HEK293T (cell line): Measurements from ENCODE around the gene CNOT11.

ENCODE experiments used
- ARNT ChIP-seq: fragments of 450-650 bp; IDR thresholded peaks from 2 replicates; pipeline ENCODE4 v1.6.1; 2017; ENCODE audit warnings: mild to moderate bottlenecking
- LEF1 ChIP-seq: fragments of 450-650 bp; IDR thresholded peaks from 2 replicates; pipeline ENCODE4 v1.6.1; 2017; ENCODE audit warnings: mild to moderate bottlenecking, borderline replicate concordance
- NFRKB ChIP-seq: fragments of 450-650 bp; IDR thresholded peaks from 2 replicates; pipeline ENCODE4 v1.6.1; 2016; ENCODE audit warnings: mild to moderate bottlenecking, moderate library complexity
- ZNF384 ChIP-seq: fragments of 450-650 bp; IDR thresholded peaks from 2 replicates; pipeline ENCODE4 v1.6.1; 2016

- TF ChIP-seq ARNT (no peak), LEF1 (no peak), NFRKB (no peak), ZNF384 (no peak)
Measured at GRCh38 chr2:101297383-101297782, 44.7 kb downstream of the CNOT11 start.
